Right atrium auricular region (tissue), 2 donors: Measurements from ENCODE around the gene ZNF593OS. TPM values are rescaled to one million over a fixed set of nuclear protein-coding genes. Genes with fewer than 3 reads are reported as not detected.

Experiments
- DNase-seq: peaks from one replicate; pipeline ENCODE4 v3.0.0-alpha.2; 2019; ENCODE audit warnings: low spot score
- H3K27ac ChIP-seq, 2 donors: fragments of 200-600 bp; sonication (generic); 1 replicate in 1 of 2; 2 replicates in 1 of 2; pipeline ENCODE4 v1.5.1; 2016 to 2019
- H3K27me3 ChIP-seq, 2 donors: fragments of 200-600 bp; sonication (generic); one replicate each; pipeline versions ENCODE4 v1.5.1 to v1.6.0; 2017 to 2019
- H3K36me3 ChIP-seq: fragments of 200-600 bp; sonication (generic); one replicate; pipeline ENCODE4 v1.5.1; 2016
- H3K4me1 ChIP-seq, 2 donors: fragments of 200-600 bp; sonication (generic); one replicate each; pipeline versions ENCODE4 v1.5.1 to v1.6.0; 2017 to 2019
- H3K4me3 ChIP-seq, 2 donors: fragments of 200-600 bp; sonication (generic); 1 replicate in 1 of 2; 2 replicates in 1 of 2; pipeline ENCODE4 v1.5.1; 2017 to 2019; ENCODE audit warnings: mild to moderate bottlenecking in 1 of 2, moderate library complexity in 1 of 2
- H3K9me3 ChIP-seq, 2 donors: fragments of 200-600 bp; sonication (generic); one replicate each; pipeline ENCODE4 v1.5.1; 2019
- total RNA-seq, 2 donors: library from RNA; depleted of rRNA; stranded (reverse); fragments of >200 nt; gene quantifications; one replicate each; pipeline ENCODE4 v1.1.0, GENCODE V29; 2016
- TF ChIP-seq, protein P1 (sequence below), 2 donors: fragments of 200-600 bp; sonication (generic); IDR thresholded peaks; one replicate each; pipeline ENCODE4 v1.5.1; 2019; ENCODE audit warnings: antibody characterized with exemption in 2 of 2

ZNF593OS gene
- total RNA-seq, 2 donors from 2014 or later: not detected

DNA sequence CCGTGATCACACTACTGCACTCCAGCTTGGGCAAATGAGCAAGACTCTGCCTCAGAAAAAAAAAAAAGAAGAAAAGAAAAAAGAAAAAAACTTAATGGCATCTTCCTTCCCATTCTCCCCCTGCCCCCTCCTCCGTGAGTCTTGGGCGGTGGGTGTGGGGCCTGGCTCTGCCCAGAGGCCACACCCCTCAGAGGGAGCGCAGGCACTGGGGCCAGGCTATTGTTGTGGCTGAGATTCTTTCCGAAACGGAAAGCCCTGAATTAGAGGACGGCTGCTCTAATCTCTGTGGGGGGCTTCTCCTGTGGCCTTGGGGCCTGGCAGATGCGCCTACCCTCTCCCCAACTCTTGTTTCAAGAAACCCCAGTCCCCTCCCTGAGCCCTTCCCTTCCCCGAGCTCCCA lies 16.9 kb downstream of the ZNF593OS start:
- H3K27me3 ChIP-seq: no peaks in the 10 kb centered on the region
- TF ChIP-seq, protein P1, sequence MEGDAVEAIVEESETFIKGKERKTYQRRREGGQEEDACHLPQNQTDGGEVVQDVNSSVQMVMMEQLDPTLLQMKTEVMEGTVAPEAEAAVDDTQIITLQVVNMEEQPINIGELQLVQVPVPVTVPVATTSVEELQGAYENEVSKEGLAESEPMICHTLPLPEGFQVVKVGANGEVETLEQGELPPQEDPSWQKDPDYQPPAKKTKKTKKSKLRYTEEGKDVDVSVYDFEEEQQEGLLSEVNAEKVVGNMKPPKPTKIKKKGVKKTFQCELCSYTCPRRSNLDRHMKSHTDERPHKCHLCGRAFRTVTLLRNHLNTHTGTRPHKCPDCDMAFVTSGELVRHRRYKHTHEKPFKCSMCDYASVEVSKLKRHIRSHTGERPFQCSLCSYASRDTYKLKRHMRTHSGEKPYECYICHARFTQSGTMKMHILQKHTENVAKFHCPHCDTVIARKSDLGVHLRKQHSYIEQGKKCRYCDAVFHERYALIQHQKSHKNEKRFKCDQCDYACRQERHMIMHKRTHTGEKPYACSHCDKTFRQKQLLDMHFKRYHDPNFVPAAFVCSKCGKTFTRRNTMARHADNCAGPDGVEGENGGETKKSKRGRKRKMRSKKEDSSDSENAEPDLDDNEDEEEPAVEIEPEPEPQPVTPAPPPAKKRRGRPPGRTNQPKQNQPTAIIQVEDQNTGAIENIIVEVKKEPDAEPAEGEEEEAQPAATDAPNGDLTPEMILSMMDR (IDR thresholded peaks at IDR 0.05): no peak
- H3K4me3 ChIP-seq: no peak overlapping the region
- no peaks in the 10 kb centered on the region for H3K36me3 ChIP-seq
- H3K4me1 ChIP-seq: peaks cover 0 to 41% of the 10 kb centered on the region in 2 donors
- no peak for DNase-seq
- peak overlapping the region; percentile 13 to 21 for H3K27ac ChIP-seq
- no peaks in the 10 kb centered on the region for H3K9me3 ChIP-seq

DNA sequence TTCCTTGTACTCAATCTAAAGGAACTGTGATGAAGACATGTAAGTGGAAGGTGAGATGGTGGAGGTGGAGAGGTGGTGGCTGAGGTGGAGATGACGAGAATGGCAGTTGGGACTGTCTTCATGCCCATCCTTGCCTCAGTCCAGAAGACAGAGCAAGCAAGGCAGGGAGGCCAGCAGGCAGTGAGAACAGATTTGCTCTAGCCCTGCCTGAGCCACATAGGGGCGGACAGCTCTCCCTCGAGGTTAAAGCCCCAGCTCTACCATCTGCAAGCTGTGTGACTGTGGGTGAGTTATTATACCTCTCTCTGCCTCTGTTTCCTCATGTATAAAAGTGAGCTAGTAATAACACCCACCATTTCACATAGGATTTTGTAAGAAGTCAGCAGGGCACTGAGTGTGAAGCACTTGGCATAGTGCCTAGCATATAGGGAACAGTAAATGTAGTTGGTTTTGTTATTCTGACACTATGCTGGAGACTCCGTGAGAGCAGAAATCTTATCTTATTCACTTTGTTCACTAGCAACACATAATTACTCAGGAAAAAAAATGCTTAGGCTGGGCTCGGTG lies 17.6 kb downstream of the ZNF593OS start:
- Histone ChIP-seq H3K27me3 (no peaks in the 10 kb centered on the region), H3K9me3 (no peaks in the 10 kb centered on the region), H3K27ac (no peak overlapping the region), H3K4me1 (peaks cover 0 to 34% of the 10 kb centered on the region in 2 donors), H3K4me3 (no peak overlapping the region), H3K36me3 (no peaks in the 10 kb centered on the region)
- no peak for DNase-seq
- TF ChIP-seq, protein P1 (IDR thresholded peaks at IDR 0.05): no peak

DNA sequence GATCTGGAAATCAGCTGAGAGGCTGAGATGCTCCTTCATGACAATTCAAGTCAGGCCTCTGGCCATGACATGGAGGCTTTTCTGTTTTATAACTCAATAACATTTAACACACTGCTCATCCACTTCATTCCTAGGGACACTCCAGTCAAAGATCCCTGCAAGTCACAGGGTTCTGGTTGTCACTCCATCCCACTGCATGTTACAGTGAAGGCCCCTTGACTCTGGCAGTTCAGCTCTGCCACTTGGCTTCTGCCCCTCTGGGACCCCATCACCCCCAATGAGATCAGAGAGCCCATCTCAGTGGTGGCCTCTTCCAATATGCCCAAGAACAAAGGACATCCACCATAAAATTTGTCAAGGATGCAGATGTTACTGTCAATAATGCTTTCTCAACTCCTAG lies 22.7 kb downstream of the ZNF593OS start:
- Histone ChIP-seq H3K36me3 (no peaks in the 10 kb centered on the region), H3K27ac (no peak overlapping the region), H3K9me3 (no peaks in the 10 kb centered on the region), H3K4me1 (peaks cover 0 to 7% of the 10 kb centered on the region in 2 donors), H3K4me3 (no peak overlapping the region), H3K27me3 (no peaks in the 10 kb centered on the region)
- TF ChIP-seq, protein P1 (IDR thresholded peaks at IDR 0.05): no peak
- peak; percentile 7 for DNase-seq

DNA sequence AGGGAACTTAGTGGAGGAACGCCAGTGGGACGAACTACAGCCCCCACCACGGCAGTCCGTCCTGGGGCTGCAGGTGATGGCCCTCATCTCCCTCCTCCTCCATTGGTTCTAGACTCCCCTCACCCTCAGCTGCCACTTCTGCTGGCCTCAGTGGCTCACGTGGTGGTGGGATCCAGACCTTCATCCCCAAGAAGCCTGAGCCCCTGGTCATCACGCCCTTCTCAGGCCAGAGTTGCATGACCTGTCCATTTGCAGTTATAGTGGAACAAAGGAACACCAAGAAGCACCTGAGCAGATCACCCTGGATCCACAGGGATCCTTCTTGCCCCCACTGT lies 25.7 kb downstream of the ZNF593OS start:
- Histone ChIP-seq H3K27me3 (no peaks in the 10 kb centered on the region), H3K4me1 (peaks cover 0 to 7% of the 10 kb centered on the region in 2 donors), H3K9me3 (no peaks in the 10 kb centered on the region), H3K36me3 (no peaks in the 10 kb centered on the region), H3K27ac (no peak overlapping the region), H3K4me3 (no peak overlapping the region)
- TF ChIP-seq, protein P1 (IDR thresholded peaks at IDR 0.05): no peak
- DNase-seq: no peak

DNA sequence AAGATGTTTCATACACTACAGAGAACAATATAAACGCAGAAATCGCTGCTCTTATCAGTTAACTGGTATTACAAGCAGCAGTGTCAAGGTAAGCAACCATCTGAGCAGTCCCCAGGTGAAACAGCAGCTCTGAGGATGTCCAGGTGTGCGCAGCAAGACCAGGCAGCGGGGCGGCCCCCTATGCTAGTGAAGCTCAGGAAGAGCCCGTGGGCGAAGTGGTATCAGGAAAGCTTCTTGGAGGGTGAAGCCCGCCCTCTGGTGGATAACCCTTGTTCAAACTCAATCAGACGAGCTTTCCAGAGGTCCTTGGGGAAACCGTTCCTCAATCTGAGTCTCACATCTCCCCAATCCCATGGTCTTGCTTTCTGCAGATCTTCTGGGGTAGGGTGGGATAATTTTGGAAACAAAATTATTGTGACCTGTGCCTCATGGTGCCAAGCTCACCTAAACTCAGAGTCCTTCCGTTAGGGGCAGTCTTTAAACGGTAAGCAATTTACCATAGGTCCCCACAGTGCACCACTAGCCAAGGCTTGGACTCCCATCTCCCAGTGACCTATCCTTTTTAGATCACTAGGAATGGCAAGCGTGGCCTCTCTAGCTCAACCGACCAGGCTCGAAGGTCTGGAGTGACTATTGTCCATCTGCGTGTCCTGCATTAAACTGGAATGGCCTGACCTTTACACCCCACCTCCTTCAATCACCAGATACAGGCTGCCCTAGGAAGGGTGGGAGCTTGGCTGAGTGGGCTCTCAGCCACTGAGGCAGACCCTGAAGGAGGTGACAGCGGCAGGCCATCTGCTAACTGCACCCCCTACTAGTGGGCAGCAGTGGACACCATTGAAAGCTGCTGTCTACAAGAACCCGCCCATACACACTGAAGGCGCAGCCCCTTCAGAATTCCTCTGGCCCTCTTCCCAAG lies 26.3 kb downstream of the ZNF593OS start:
- DNase-seq: peak; percentile 90
- Histone ChIP-seq H3K4me3 (no peak overlapping the region), H3K27me3 (no peaks in the 10 kb centered on the region), H3K36me3 (no peaks in the 10 kb centered on the region), H3K9me3 (no peaks in the 10 kb centered on the region), H3K27ac (no peak overlapping the region), H3K4me1 (peaks cover 0 to 7% of the 10 kb centered on the region in 2 donors)
- TF ChIP-seq, protein P1 (IDR thresholded peaks at IDR 0.05): peak; percentile 50 to 85
